WTC11 (cell line): ENCODE data around the gene IL36A.

Source experiments
- ATF1 ChIP-seq: sonication (generic); formaldehyde crosslinking; IDR thresholded peaks from 2 replicates; pipeline ENCODE4 v1.8.1; 2023; ENCODE audit warnings: mild to moderate bottlenecking, moderate library complexity, missing genetic modification reagents
- CREB1 ChIP-seq: sonication (generic); formaldehyde crosslinking; IDR thresholded peaks from 2 replicates; pipeline ENCODE4 v1.8.0; 2023; ENCODE audit warnings: mild to moderate bottlenecking, missing genetic modification reagents
- ESRRA ChIP-seq: sonication (generic); formaldehyde crosslinking; IDR thresholded peaks from 2 replicates; pipeline ENCODE4 v1.8.1; 2022; ENCODE audit warnings: mild to moderate bottlenecking, missing genetic modification reagents, borderline replicate concordance
- FOXJ3 ChIP-seq: sonication (generic); formaldehyde crosslinking; IDR thresholded peaks from 2 replicates; pipeline ENCODE4 v1.9.0; 2021; ENCODE audit warnings: missing genetic modification reagents, mild to moderate bottlenecking, borderline replicate concordance
- IRF2 ChIP-seq: sonication (generic); formaldehyde crosslinking; IDR thresholded peaks from 2 replicates; pipeline ENCODE4 v1.8.0; 2022; ENCODE audit warnings: low read depth, missing genetic modification reagents, borderline replicate concordance
- ZNF121 ChIP-seq: sonication (generic); formaldehyde crosslinking; IDR thresholded peaks from 2 replicates; pipeline ENCODE4 v1.8.0; 2023; ENCODE audit warnings: missing genetic modification reagents
- TF ChIP-seq, protein P1 (sequence below): fragments of 200-600 bp; IDR thresholded peaks from 2 replicates; pipeline ENCODE4 v1.8.0; 2022; ENCODE audit warnings: antibody characterized with exemption
- TF ChIP-seq, protein P2 (sequence below): sonication (generic); formaldehyde crosslinking; IDR thresholded peaks from 2 replicates; pipeline ENCODE4 v1.8.1; 2023; ENCODE audit warnings: mild to moderate bottlenecking, missing genetic modification reagents, moderate library complexity
- TF ChIP-seq, protein P3 (sequence below): fragments of 250-450 bp; sonication (Bioruptor Pico); IDR thresholded peaks from 2 replicates; pipeline ENCODE4 v1.8.0; 2021; ENCODE audit warnings: mild to moderate bottlenecking
- TF ChIP-seq, protein P4 (sequence below): fragments of 250-450 bp; sonication (Bioruptor Pico); IDR thresholded peaks from 2 replicates; pipeline ENCODE4 v1.9.0; 2021; ENCODE audit warnings: mild to moderate bottlenecking

DNA sequence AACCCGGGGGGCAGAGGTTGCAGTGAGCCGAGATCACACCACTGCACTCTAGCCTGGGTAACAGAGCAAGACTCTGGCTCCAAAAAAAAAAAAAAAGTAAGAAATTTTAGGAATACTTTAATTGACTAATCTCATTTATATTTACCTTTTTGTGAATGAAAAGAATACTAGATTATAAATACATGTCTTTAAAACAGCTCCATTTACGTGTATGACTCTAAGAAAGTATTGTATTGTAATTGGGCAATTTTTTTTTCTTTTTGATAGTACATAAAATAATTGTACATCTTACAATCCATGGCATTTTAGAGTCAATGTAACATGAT, 8.0 kb downstream of the IL36A start:
- TF ChIP-seq, protein P1, sequence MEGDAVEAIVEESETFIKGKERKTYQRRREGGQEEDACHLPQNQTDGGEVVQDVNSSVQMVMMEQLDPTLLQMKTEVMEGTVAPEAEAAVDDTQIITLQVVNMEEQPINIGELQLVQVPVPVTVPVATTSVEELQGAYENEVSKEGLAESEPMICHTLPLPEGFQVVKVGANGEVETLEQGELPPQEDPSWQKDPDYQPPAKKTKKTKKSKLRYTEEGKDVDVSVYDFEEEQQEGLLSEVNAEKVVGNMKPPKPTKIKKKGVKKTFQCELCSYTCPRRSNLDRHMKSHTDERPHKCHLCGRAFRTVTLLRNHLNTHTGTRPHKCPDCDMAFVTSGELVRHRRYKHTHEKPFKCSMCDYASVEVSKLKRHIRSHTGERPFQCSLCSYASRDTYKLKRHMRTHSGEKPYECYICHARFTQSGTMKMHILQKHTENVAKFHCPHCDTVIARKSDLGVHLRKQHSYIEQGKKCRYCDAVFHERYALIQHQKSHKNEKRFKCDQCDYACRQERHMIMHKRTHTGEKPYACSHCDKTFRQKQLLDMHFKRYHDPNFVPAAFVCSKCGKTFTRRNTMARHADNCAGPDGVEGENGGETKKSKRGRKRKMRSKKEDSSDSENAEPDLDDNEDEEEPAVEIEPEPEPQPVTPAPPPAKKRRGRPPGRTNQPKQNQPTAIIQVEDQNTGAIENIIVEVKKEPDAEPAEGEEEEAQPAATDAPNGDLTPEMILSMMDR = no peak
- TF ChIP-seq ESRRA = no peak
- no peak for TF ChIP-seq IRF2 (CRISPR knock-in tag)
- TF ChIP-seq ATF1 = no peak
- TF ChIP-seq ZNF121 = no peak
- no peak for TF ChIP-seq FOXJ3 (CRISPR knock-in tag)
- TF ChIP-seq, protein P2, sequence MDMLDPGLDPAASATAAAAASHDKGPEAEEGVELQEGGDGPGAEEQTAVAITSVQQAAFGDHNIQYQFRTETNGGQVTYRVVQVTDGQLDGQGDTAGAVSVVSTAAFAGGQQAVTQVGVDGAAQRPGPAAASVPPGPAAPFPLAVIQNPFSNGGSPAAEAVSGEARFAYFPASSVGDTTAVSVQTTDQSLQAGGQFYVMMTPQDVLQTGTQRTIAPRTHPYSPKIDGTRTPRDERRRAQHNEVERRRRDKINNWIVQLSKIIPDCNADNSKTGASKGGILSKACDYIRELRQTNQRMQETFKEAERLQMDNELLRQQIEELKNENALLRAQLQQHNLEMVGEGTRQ = no peak
- TF ChIP-seq CREB1 = no peak
- TF ChIP-seq, protein P3, sequence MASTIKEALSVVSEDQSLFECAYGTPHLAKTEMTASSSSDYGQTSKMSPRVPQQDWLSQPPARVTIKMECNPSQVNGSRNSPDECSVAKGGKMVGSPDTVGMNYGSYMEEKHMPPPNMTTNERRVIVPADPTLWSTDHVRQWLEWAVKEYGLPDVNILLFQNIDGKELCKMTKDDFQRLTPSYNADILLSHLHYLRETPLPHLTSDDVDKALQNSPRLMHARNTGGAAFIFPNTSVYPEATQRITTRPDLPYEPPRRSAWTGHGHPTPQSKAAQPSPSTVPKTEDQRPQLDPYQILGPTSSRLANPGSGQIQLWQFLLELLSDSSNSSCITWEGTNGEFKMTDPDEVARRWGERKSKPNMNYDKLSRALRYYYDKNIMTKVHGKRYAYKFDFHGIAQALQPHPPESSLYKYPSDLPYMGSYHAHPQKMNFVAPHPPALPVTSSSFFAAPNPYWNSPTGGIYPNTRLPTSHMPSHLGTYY (CRISPR knock-in tag) = no peak
- TF ChIP-seq, protein P4, sequence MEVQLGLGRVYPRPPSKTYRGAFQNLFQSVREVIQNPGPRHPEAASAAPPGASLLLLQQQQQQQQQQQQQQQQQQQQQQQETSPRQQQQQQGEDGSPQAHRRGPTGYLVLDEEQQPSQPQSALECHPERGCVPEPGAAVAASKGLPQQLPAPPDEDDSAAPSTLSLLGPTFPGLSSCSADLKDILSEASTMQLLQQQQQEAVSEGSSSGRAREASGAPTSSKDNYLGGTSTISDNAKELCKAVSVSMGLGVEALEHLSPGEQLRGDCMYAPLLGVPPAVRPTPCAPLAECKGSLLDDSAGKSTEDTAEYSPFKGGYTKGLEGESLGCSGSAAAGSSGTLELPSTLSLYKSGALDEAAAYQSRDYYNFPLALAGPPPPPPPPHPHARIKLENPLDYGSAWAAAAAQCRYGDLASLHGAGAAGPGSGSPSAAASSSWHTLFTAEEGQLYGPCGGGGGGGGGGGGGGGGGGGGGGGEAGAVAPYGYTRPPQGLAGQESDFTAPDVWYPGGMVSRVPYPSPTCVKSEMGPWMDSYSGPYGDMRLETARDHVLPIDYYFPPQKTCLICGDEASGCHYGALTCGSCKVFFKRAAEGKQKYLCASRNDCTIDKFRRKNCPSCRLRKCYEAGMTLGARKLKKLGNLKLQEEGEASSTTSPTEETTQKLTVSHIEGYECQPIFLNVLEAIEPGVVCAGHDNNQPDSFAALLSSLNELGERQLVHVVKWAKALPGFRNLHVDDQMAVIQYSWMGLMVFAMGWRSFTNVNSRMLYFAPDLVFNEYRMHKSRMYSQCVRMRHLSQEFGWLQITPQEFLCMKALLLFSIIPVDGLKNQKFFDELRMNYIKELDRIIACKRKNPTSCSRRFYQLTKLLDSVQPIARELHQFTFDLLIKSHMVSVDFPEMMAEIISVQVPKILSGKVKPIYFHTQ (CRISPR knock-in tag) = no peak
